HG03196 (cell line): ENCODE measurements around the gene SVOPL.

Source experiments
- ATAC-seq: cut with Tn5 transposase; IDR thresholded peaks from one replicate; pipeline ENCODE4 v1.9.1; 2021; ENCODE audit not compliant: unreplicated experiment

The SVOPL gene

DNA sequence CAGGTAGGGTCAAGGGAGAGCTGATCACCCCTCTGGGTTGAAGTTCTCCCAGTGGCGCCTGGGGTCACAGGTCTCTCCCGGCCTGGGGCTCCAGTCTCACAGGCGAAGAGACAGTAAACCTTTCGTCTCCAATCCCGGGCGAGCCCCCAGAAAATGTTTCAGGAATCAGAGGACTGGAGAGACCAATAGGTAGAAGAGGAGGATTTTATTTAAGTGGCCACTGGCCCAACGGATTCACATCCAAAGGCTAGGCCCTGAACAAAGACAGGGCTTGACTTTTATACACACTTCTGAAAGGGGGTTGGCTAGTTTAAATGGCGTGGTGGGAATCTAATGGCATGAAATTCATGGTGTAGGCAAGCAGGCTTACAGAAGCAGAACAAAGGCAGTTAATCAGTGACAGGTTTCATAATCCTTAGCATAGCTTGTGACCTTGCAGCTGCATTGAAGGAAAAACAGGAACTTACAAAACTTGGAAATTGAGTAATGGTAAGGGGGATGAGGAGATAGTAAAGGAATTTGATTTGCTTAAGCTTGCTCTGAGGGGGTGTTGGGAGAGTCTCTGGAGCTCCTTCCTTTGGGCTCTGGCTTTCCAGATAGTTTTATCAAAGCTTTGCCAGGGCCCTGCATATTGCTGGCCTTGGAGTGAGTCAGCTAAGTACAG is 135.6 kb downstream of the SVOPL start:
- ATAC-seq = no peak

DNA sequence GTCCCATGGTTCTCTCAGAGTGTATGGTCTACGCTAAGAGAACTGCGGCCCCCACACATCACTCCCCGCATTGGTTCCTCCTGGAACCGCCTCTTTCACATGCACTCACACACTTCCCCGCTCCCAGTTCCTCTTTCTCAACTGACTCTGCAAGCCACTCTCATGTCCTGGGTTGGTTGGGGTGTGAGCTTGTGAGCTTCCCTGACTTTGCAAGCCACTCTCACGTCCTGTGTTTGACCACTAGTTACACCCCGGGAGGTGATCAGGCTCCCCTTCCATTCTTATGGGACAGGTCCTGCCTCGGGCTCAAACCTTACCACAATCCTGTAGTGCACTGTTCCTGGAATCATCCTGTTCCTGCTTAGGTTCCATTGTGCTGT is 136.1 kb downstream of the SVOPL start:
- ATAC-seq = no peak

DNA sequence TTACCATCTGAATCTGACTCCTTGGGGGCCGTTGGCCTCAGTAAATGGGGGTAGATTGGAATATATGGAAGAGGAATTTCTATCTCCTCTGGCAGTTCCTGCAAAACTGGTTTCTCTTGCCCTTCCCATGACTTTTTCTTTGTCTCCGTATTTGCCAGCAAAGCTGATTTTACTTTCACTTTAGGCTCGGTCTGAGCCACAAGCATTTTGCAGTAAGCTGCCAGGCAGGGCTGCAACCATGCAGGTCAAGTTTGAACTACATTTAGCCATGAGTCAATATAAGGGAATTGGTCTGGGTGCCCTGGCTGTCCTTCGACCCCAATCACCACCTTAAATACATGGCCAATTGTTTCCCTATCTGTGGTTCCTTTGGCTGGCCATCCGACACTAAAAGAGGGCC is 136.8 kb downstream of the SVOPL start:
- no peak for ATAC-seq

DNA sequence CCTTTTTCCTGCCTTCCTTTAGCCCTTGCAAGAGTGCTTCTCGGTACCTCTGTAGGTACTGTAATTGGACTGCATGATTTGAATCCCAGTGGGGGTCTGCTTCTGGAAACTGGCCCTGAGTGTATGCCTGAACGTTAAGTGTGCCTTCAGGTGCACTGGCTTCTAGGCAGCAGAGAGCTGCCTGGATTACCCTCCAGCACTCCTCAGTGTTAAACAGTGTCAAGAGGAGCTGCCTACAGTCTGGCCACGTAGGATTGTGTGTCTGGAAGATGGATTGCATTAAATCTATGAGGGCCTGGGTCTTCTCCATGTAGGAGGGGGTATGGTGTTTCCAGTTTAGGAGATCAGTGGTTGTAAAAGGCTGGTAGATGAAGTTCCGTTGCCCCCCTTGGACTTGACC is 137.4 kb downstream of the SVOPL start:
- no peak for ATAC-seq

DNA sequence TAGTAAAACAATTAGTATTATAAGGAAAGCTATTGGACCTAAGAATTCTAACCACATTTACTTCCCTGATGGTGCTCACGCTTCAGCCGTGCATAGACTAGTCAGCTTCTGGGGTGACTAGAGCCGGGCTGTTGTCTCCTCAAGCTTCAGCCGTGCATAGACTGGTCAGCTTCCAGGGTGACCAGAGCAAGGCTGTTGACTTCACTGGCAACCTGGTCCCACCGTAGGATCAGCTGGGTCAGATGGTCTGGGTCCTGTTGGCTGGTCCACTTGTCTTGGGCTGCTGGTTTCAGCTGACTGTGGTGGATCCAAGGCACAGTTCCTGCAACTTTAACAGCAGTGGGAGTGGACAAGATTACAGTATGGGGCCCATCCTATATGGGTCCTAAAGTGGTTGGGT is 141.7 kb downstream of the SVOPL start:
- ATAC-seq = no peak

DNA sequence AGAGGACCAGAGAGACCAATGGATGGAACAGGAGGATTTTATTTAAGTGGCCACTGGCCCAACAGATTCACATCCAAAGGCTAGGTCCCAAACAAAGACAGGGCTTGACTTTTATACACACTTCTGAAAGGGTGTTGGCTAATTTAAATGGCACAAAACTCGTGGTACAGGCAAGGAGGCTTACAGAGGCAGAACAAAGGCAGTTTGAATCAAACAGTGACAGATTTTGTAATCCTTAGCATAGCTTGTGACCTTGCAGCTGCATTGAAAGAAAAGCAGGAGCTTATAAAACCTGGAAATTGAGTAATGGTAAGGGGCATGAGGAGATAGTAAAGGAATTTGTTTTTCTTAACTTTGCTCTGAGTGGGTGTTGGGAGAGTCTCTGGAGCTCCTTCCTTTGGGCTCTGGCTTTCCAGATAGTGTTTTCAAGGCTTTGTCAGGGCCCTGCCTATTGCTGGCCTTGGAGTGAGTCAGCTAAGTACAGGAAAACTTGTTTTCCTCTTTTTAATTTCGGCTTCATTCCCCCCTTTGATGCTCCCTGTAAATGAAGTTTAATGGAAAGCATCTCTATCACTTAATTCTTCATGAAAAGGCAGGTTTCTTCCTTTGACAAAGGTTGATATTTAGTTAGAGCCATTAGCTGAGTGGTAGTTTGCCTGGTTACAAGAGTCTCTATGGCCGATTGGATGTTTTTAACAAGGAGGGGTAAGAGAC is 144.2 kb downstream of the SVOPL start:
- ATAC-seq = no peak

DNA sequence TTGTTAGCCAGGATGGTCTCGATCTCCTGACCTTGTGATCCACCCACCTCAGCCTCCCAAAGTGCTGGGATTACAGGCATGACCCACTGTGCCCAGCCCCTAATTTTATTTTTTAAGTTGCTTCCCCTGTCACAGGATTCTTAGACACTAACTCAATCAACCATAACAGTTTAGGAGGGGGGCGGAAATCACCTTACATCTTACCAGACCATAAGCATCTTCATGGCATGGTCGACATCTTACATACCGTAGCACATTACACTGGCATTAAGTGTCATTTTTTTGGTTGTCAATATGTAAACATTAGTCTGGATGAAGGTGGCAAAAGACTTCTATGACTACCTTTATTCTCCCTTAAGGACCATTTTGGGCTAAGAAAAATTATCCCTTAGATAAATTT is 145.5 kb downstream of the SVOPL start:
- no peak for ATAC-seq

DNA sequence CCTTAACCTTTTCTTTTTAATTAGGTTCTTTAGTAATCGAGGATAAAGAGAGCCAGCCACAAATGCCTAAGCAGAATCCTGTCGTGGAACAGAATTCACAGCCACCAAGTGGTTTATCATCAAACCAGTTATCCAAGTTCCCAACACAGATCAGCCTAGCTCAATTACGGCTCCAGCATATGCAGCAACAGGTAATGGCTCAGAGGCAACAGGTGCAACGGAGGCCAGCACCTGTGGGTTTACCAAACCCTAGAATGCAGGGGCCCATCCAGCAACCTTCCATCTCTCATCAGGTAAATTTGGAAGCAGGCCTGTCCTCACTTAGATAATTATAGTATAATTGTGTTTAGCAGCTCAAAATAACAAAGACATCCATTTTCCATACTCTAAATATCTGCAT is 146.5 kb downstream of the SVOPL start:
- no peak for ATAC-seq

DNA sequence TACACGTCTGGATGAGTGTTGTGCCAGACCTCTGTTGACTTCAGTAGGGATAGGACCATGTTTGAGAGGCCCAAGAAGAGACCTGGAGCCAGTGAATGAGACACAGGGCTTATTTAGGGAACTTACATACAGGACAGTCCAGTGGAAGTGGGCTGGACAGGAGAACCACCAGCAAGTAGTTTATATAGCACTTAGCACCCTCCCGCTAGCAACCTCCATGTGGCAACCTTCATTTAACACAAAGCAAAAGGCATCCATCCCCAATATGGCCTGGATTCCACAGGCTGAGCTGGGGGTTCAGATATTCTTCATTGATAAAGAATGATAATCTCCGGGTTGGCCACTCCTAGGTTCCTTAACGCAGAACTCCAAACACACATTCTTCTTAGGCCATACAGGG is 147.4 kb downstream of the SVOPL start:
- ATAC-seq = no peak

DNA sequence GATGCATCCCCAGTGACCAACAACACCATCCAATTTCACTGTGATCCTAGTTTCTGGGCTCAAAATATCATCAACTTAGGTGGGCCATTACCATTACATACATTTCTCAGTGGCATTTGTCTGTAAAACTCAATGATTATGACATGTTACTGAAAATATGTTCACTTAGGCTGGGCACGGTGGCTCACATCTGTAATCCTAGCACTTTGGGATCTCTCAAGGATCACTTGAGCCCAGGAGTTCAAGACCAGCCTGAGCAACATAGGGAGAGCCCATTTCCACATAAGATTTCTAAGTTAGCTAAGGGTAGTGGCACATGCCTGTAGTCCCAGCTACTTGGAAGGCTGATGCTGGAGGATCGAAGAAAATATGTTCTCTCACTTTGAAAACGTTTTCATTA is 150.1 kb downstream of the SVOPL start:
- no peak for ATAC-seq

DNA sequence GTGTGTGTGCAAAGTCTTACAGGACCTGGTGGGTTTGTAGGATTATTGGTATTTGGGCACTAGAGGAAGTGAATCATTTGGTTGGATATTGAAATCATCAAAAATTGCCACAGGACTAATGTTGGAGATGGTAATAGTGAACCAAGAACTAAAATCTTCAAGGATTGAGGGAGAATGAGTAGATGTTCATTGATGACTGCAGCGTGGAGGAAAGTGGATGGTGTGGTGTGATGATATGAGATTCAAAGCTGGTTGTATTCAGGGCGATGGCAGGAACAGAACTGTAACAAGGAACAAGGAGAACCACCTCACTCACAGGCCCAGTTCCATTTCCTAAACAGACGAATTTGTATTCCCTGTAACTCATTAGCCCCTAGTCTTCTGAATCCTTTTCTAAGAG is 150.8 kb downstream of the SVOPL start:
- no peak for ATAC-seq

DNA sequence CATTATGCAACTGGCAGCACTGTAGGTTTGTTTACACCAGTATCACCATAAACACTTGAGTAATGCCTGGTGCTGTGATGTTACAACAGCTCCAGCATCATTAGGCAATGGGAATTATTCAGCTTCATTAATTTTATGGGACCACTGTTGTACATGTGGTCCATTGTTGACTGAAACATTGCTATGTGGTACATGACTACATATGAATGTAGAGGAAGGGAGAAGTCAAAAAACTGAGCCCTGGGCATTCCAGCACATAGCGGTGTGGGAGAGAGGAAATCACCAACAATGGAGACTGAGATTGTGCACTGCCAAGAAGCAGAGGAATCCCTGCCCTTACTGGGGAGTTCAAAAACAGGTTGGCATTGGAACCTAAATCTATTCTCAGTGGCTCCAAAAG is 152.1 kb downstream of the SVOPL start:
- ATAC-seq = no peak

DNA sequence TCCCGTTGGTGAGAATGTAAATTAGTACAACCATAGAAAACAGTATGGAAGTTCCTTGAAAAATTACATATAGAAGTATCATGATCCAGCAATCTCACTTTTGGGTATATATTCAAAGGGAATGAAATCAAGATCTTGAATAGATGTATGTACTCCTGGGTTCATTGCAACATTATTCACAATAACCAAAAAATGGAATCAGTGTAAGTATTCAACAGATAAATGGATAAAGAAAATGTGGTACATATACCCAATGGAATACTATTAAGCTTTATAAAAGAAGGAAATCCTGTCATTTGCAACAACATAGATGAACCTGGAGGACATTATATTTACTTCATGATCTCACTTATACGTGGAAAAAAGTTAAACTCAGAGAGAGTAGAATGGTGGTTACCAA is 154.3 kb downstream of the SVOPL start:
- no peak for ATAC-seq

DNA sequence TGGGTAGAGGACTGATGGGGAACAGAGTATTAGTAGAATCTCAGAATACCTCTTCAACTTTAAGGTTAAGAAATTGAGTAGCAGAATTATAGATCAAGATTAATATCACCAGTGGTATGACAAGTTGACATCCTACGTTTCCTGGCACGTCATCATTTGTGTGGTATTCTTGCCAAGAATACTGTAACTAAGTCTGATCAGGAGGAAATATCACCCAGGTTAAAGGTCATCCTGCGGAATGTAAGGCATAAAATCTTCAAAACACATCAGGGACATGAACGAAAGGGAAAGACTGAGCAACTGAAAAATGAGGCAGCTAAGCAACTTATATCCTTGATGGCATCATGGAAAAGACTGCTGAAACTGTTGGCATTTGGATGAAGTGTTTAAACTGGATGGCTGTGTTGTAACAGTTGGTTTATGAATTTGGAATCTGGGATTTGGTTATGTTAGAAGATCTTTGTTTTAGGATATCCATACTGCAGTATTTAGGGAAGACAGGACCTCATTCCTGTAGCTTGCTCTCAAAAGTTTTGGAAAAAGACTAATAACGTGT is 155.0 kb downstream of the SVOPL start:
- ATAC-seq = no peak

DNA sequence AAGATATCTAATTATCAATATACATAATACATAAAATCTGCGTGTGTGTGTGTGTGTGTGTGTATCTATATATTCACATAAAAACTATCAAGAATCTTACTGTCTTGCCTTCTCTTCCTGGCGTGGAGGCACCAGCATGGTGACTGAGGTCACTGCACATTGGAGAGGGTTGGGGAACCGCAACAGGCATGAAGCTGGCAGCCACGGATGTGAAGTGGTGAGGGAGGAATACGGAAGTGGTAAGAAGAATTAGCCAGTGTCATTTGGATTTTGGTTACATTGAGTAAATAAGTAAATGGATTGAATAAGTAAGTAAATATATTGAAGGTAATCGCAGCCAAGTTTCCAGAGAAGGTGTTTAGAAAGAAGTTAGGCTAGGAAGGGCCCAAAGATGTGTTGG is 156.0 kb downstream of the SVOPL start:
- ATAC-seq = no peak
